Activated naive CD8-positive, alpha-beta T cell treated with anti-CD3 and anti-CD28 coated beads, Interleukin-2, amount 50 U/mL, for 24 hours (primary cell): ENCODE measurements around the gene ZCCHC14.
A peak's percentile ranks its signal among the peaks of the same experiment; 100 is the strongest.

Experiments
- ATAC-seq: fragments of 150-1000 bp; cut with Tn5 transposase; one replicate; pipeline ENCODE4 v1.10.0; 2021
- DNase-seq: peaks from one replicate; pipeline ENCODE4 v3.0.0; 2021
- H3K27ac Mint-ChIP-seq: one replicate; pipeline ENCODE4 v1.8.0; 2021; ENCODE audit warnings: mild to moderate bottlenecking, mixed read lengths
- H3K27me3 Mint-ChIP-seq: one replicate; pipeline ENCODE4 v1.8.0; 2021; ENCODE audit warnings: mixed read lengths
- H3K36me3 Mint-ChIP-seq: one replicate; pipeline ENCODE4 v1.8.0; 2021; ENCODE audit warnings: low read depth, mixed read lengths
- H3K4me1 Mint-ChIP-seq: one replicate; pipeline ENCODE4 v1.8.0; 2021; ENCODE audit warnings: mixed read lengths
- H3K4me3 Mint-ChIP-seq: one replicate; pipeline ENCODE4 v1.8.0; 2021; ENCODE audit warnings: mild to moderate bottlenecking, moderate library complexity, mixed read lengths
- H3K9me3 Mint-ChIP-seq: one replicate; pipeline ENCODE4 v1.8.0; 2021; ENCODE audit warnings: mixed read lengths

ZCCHC14 gene

DNA sequence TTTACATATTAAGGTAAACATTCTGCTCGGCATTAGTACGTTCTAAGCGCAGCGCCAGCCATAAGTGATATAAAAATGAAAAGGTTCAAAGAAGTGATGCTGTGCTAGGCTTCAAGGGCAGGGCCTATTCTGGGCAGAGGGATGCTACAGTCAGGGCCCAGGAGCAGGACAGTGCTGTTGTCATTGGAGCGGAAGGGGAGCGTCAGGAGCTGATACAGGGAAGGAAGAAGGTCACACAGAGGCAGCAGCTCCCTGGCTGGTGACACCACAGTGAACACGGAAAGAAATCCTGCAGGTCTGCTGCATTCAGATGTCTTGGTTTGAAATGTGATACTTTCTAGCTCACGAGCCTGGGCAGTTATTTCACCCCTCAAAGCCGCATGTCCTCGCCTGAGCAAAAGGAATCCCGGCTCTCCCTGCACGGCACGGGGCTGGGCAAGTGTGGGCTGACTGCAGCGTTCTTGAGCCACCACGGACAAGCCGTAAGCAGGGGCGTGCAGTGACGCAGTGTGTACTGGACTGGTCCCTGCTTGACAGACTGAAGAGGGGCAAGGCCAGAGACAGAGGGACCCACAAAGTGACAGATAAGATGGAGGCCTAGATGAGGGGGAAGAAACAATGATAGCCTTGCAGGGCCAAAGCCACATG lies 41.1 kb downstream of the ZCCHC14 start:
- H3K36me3 Mint-ChIP-seq: peaks cover 12% of the 10 kb centered on the region
- no peak for DNase-seq
- ATAC-seq: no peak
- no peak overlapping the region for H3K27ac Mint-ChIP-seq
- no peak overlapping the region for H3K4me3 Mint-ChIP-seq
- no peaks in the 10 kb centered on the region for H3K9me3 Mint-ChIP-seq
- H3K4me1 Mint-ChIP-seq: peaks cover 5% of the 10 kb centered on the region
- H3K27me3 Mint-ChIP-seq: no peaks in the 10 kb centered on the region

DNA sequence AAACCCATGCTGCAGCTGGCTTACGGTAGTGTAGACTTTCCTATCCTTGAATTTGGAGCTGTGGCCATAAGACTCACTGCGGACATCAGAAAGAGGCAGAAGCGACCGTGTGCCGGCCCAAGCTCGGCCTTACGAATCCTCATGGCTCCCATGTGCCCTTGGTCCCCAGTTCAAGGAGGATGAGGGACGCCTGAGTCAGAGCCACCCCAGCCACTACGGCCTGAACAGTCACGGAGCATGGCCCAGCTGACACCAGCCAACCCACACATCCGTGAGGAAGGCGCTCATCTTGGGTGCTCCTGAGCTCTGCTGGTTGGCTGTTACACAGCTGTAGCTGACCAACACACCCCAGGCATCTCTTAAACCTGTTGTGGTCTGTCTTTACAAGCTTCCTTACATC lies 44.0 kb downstream of the ZCCHC14 start:
- DNase-seq (no peak), ATAC-seq (no peak)
- Mint-ChIP-seq H3K9me3 (no peaks in the 10 kb centered on the region), H3K4me3 (no peak overlapping the region), H3K27me3 (no peaks in the 10 kb centered on the region), H3K36me3 (peaks cover 25% of the 10 kb centered on the region), H3K27ac (no peak overlapping the region), H3K4me1 (no peaks in the 10 kb centered on the region)

DNA sequence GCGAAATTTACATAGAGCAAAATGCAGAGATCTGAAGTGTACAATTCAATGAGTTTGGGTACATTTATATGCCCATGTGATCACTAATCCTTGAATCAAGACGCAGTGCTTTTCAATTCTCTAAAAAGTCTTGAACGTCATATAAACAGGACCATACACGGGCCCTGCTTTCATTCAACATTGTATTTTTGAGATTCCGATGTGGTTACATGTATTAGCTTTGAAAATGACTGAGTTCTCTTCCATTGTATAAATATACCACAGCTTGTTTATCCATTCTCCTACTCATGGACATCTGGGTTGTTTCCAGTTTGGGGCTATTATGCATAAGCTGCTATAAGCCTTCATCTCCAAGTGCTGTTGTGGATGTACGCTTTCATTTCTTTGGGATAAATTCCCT lies 45.5 kb downstream of the ZCCHC14 start:
- H3K27ac Mint-ChIP-seq: no peak overlapping the region
- no peaks in the 10 kb centered on the region for H3K27me3 Mint-ChIP-seq
- H3K4me3 Mint-ChIP-seq: no peak overlapping the region
- DNase-seq (no peak), ATAC-seq (no peak)
- no peaks in the 10 kb centered on the region for H3K9me3 Mint-ChIP-seq
- H3K36me3 Mint-ChIP-seq: peaks cover 26% of the 10 kb centered on the region
- no peaks in the 10 kb centered on the region for H3K4me1 Mint-ChIP-seq

- Mint-ChIP-seq H3K27me3 (no peaks in the 10 kb centered on the region), H3K4me3 (no peak overlapping the region), H3K4me1 (no peaks in the 10 kb centered on the region), H3K9me3 (no peaks in the 10 kb centered on the region), H3K36me3 (peaks cover 24% of the 10 kb centered on the region), H3K27ac (no peak overlapping the region)
- DNase-seq (no peak), ATAC-seq (no peak)
Observed at GRCh38 chr16:87446479-87446878, 46.3 kb downstream of the ZCCHC14 start.

- H3K9me3 Mint-ChIP-seq: no peaks in the 10 kb centered on the region
- H3K4me1 Mint-ChIP-seq: no peaks in the 10 kb centered on the region
- no peak overlapping the region for H3K27ac Mint-ChIP-seq
- no peak overlapping the region for H3K4me3 Mint-ChIP-seq
- DNase-seq (no peak), ATAC-seq (no peak)
- H3K27me3 Mint-ChIP-seq: no peaks in the 10 kb centered on the region
- H3K36me3 Mint-ChIP-seq: peaks cover 24% of the 10 kb centered on the region
Observed at GRCh38 chr16:87445486-87445885, 47.3 kb downstream of the ZCCHC14 start.

DNA sequence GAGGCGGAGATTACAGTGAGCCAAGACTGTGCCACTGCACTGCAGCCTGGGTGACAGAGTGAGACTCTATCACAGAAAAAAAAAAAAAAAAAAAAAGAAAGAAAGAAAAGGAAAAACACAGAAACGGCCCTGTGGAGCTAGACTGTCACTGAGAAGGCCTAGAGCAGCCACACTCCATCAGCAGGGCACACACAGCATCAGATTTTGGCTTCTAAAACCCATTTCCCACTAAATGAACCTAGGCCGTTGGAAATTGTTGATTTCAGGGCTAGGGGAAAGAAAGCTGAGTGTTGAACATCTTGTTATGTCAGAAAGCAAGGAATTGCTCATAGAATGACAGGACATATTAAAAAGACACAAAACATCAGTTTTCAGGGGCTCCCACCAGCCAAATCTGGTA lies 48.9 kb downstream of the ZCCHC14 start:
- Mint-ChIP-seq H3K4me1 (no peaks in the 10 kb centered on the region), H3K36me3 (peaks cover 22% of the 10 kb centered on the region), H3K9me3 (no peaks in the 10 kb centered on the region), H3K27me3 (no peaks in the 10 kb centered on the region), H3K4me3 (no peak overlapping the region), H3K27ac (no peak overlapping the region)
- DNase-seq (no peak), ATAC-seq (no peak)

DNA sequence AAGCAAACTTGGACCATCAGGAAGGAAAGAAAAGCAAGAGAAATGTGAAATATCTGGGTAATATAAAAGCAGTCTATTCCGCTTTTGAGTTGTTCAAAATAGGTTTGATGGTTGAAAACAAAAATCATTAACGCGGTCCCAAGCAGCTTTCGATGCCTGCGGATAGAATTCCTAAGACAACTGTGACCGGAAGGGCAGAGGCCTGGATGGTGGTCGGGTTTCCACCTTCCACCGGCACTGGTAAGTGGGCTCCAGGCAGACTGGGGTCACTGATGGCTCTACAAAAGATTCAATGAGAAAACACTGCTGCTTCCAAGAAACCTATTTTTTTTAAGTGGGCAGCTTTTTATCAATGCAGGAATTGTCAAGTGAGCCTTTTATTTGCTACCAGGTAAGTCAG lies 49.8 kb downstream of the ZCCHC14 start:
- Mint-ChIP-seq H3K4me1 (no peaks in the 10 kb centered on the region), H3K27ac (no peak overlapping the region), H3K36me3 (peaks cover 15% of the 10 kb centered on the region), H3K4me3 (no peak overlapping the region), H3K27me3 (no peaks in the 10 kb centered on the region), H3K9me3 (no peaks in the 10 kb centered on the region)
- DNase-seq (no peak), ATAC-seq (no peak)

DNA sequence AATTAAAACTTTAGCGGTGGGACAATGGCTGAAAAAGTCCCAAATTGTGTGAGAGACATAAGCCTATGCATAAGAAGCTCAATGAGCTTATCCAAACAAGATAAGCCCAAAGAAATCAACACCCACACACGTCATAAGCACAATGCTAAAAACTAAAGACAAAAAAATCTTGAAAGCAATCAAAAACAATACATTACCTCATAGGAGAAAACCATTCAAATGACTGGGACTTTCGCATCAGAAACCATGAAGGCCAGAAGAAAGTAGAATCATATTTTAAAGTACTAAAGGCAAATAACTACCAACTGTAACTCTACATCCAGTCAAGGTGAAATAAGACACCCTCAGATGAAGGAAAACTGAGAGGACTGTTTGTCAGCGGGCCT lies 50.2 kb downstream of the ZCCHC14 start:
- H3K27me3 Mint-ChIP-seq: no peaks in the 10 kb centered on the region

DNA sequence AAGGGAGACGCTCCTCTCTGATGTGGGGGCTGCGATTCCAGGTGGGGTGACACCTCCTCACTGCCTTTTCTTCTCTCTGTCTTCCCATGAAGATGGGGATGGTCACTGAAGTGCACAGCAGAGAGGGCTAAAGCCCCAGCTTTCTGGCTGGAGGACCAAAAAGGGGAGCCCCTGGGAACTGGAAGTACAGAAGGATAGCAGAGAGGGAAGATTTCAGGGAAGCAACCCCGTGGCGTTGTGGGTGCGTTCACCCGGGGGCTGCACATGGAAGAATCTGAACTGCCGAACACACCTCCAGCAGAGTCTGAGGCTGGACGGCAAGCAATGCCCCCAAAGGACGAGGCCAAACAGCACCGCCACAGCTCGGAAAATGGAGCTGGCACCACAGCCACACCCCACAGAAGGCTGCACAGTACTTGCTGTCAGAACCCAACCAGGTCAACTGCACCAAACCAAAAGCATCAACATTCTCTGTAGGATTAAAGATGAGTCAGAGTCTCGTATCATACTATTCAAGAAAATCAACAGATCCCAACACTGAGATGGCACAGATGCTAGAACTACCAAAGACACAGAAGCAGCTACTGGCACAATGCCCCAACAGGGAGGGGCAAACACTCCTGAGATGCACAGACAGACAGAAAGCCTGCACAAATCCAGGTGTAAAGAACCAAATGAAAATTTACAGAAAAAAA lies 50.8 kb downstream of the ZCCHC14 start:
- peaks cover 15% of the 10 kb centered on the region for H3K36me3 Mint-ChIP-seq

More for the DNA sequence above, 50.2 kb downstream of the ZCCHC14 start:
- Mint-ChIP-seq H3K27ac (no peak overlapping the region), H3K4me3 (no peak overlapping the region), H3K9me3 (no peaks in the 10 kb centered on the region), H3K36me3 (peaks cover 15% of the 10 kb centered on the region), H3K4me1 (peaks cover under 1% of the 10 kb centered on the region)
- DNase-seq: no peak
- no peak for ATAC-seq

DNA sequence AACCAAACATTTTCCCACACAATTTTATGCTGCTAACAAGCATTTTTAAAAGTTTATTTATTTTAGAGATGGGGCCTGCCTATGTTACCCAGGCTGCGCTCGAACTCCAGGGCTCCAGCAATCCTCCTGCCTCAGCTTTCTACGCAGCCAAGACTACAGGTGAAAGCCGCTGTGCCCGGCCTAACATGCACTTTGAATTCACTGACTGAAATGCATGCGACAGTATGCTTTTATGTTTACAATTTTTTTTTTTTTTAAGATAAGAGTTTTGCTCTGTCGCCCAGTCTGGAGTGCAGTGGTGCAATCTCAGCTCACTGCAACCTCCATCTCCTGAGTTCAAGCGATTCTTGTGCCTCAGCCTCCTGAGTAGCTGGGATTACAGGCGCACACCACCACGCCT lies 52.9 kb downstream of the ZCCHC14 start:
- H3K4me1 Mint-ChIP-seq: peaks cover 24% of the 10 kb centered on the region
- ATAC-seq: no peak
- no peak overlapping the region for H3K4me3 Mint-ChIP-seq
- H3K27ac Mint-ChIP-seq: no peak overlapping the region
- H3K27me3 Mint-ChIP-seq: no peaks in the 10 kb centered on the region
- DNase-seq: no peak
- no peaks in the 10 kb centered on the region for H3K9me3 Mint-ChIP-seq
- H3K36me3 Mint-ChIP-seq: peaks cover 8% of the 10 kb centered on the region

More for the DNA sequence above, 50.8 kb downstream of the ZCCHC14 start:
- H3K9me3 Mint-ChIP-seq: no peaks in the 10 kb centered on the region
- H3K4me1 Mint-ChIP-seq: peaks cover 3% of the 10 kb centered on the region
- ATAC-seq: no peak
- H3K27me3 Mint-ChIP-seq: no peaks in the 10 kb centered on the region
- no peak overlapping the region for H3K4me3 Mint-ChIP-seq
- DNase-seq: no peak
- no peak overlapping the region for H3K27ac Mint-ChIP-seq

DNA sequence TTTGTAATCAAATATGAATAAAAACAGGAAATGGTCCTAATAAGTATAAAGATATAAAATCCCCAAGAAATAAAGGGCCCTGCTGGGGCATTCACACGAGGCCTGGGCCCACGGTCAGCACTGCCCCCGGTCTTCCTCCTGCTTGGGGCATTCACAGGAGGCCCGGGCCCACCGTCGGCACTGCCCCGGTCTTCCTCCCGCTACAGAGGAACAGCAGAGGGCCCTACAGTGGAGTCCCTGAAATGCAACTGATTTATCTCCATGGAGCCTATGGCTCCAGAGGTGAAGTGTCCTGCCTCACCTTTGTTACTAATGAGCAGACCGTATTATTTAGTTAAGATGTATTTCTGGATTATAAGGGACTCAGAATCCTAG lies 54.2 kb downstream of the ZCCHC14 start:
- H3K27ac Mint-ChIP-seq: no peak overlapping the region
- peaks cover 2% of the 10 kb centered on the region for H3K36me3 Mint-ChIP-seq
- no peak for DNase-seq
- peaks cover 25% of the 10 kb centered on the region for H3K4me1 Mint-ChIP-seq
- no peak overlapping the region for H3K4me3 Mint-ChIP-seq
- ATAC-seq: no peak
- no peaks in the 10 kb centered on the region for H3K9me3 Mint-ChIP-seq
- H3K27me3 Mint-ChIP-seq: no peaks in the 10 kb centered on the region

DNA sequence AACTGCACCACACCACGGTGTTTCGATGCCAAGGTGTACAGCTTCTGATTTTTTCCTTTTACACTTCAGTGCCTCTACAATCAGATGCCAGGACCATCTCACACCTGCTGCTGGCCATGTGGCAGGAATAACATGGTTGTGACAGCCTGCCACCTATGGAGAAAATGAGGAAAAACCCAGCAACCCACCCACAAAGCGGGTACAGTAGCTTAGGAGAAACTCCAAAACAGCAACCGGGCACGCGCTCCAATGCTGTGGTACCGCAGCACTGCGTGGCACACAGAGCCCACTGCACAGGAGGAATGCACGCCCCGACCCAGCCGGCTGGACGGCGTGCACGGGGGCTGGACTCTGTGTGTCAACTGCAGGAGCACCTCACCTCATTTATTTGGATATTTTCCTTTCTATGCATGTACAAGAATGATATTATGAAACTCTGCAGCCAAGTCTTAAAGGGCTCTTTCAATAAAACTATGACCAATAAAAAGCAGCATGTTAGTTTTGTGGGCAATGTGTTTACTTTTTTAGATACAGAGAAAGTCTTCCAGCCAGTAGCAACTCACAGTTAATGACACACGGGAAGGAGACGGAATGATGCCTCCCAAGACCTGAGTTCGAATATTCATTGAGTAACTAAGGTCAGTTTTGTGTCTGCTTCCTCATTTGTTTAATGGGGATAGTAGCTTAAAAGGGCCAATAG lies 54.8 kb downstream of the ZCCHC14 start:
- ATAC-seq (no peak), DNase-seq (no peak)
- no peak overlapping the region for H3K27ac Mint-ChIP-seq
- peaks cover 25% of the 10 kb centered on the region for H3K4me1 Mint-ChIP-seq
- H3K4me3 Mint-ChIP-seq: no peak overlapping the region
- H3K9me3 Mint-ChIP-seq: no peaks in the 10 kb centered on the region
- peaks cover 2% of the 10 kb centered on the region for H3K36me3 Mint-ChIP-seq
- no peaks in the 10 kb centered on the region for H3K27me3 Mint-ChIP-seq

- Mint-ChIP-seq H3K4me3 (no peak overlapping the region), H3K4me1 (peaks cover 25% of the 10 kb centered on the region), H3K36me3 (no peaks in the 10 kb centered on the region), H3K27ac (no peak overlapping the region), H3K27me3 (no peaks in the 10 kb centered on the region), H3K9me3 (no peaks in the 10 kb centered on the region)
- ATAC-seq: no peak
- DNase-seq: no peak
Observed at GRCh38 chr16:87437327-87437726, 55.5 kb downstream of the ZCCHC14 start.

GRCh38 chr16:87436225-87437172 lies 56.3 kb downstream of the ZCCHC14 start:
- Mint-ChIP-seq H3K27me3 (no peaks in the 10 kb centered on the region), H3K4me3 (peak overlapping the region; percentile 55), H3K4me1 (peaks cover 25% of the 10 kb centered on the region), H3K27ac (peak overlapping the region; percentile 70), H3K9me3 (no peaks in the 10 kb centered on the region), H3K36me3 (peaks cover 2% of the 10 kb centered on the region)
- DNase-seq (peak; percentile 55), ATAC-seq (peak; percentile 92)
